ENCODE data around the gene TOM1L2.
"Not testable (repeated sequence)": the region's sequence is repeated elsewhere in the genome, so short reads cannot be mapped to it uniquely, and the experiment has no call there.

TOM1L2 gene

GRCh38 chr17:17999364-18000029, 27.3 kb upstream of the TOM1L2 start:
- TF ChIP-seq, protein P1, sequence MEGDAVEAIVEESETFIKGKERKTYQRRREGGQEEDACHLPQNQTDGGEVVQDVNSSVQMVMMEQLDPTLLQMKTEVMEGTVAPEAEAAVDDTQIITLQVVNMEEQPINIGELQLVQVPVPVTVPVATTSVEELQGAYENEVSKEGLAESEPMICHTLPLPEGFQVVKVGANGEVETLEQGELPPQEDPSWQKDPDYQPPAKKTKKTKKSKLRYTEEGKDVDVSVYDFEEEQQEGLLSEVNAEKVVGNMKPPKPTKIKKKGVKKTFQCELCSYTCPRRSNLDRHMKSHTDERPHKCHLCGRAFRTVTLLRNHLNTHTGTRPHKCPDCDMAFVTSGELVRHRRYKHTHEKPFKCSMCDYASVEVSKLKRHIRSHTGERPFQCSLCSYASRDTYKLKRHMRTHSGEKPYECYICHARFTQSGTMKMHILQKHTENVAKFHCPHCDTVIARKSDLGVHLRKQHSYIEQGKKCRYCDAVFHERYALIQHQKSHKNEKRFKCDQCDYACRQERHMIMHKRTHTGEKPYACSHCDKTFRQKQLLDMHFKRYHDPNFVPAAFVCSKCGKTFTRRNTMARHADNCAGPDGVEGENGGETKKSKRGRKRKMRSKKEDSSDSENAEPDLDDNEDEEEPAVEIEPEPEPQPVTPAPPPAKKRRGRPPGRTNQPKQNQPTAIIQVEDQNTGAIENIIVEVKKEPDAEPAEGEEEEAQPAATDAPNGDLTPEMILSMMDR (IDR thresholded peaks at IDR 0.05; ENCODE audit: control insufficient read depth, insufficient read depth, low read depth, low read length, missing control alignments): no peak
- no peak overlapping the region for H3K4me3 ChIP-seq (ENCODE audit: control insufficient read depth, low read depth, low read length)
- DNase-seq (ENCODE audit: low read depth): no peak

GRCh38 chr17:17998934-17999333, 26.7 kb upstream of the TOM1L2 start:
- TF ChIP-seq, protein P1 (IDR thresholded peaks at IDR 0.05; ENCODE audit: control insufficient read depth, insufficient read depth, low read depth, low read length, missing control alignments): no peak
- DNase-seq (ENCODE audit: low read depth): no peak

DNA sequence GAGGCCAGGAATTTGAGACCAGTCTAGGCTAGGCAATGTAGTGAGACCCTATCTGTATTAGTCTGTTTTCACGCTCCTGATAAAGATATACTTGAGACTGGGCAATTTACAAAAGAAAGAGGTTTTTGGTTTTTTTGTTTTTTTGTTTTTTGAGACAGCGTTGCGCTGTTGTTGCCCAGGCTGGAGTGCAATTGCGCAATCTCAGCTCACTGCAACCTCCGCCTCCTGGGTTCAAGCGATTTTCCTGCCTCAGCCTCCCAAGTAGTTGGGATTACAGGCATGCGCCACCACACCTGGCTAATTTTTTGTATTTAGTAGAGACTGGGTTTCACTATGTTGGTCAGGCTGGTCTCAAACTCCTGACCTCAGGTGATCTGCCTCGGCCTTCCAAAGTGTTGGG, 23.7 kb upstream of the TOM1L2 start:
- not testable (repeated sequence) for H3K4me3 ChIP-seq (ENCODE audit: control insufficient read depth, low read depth, low read length)

More at GRCh38 chr17:17998934-17999333, 26.7 kb upstream of the TOM1L2 start:
- no peak overlapping the region for H3K4me3 ChIP-seq (ENCODE audit: control insufficient read depth, low read depth, low read length)

DNA sequence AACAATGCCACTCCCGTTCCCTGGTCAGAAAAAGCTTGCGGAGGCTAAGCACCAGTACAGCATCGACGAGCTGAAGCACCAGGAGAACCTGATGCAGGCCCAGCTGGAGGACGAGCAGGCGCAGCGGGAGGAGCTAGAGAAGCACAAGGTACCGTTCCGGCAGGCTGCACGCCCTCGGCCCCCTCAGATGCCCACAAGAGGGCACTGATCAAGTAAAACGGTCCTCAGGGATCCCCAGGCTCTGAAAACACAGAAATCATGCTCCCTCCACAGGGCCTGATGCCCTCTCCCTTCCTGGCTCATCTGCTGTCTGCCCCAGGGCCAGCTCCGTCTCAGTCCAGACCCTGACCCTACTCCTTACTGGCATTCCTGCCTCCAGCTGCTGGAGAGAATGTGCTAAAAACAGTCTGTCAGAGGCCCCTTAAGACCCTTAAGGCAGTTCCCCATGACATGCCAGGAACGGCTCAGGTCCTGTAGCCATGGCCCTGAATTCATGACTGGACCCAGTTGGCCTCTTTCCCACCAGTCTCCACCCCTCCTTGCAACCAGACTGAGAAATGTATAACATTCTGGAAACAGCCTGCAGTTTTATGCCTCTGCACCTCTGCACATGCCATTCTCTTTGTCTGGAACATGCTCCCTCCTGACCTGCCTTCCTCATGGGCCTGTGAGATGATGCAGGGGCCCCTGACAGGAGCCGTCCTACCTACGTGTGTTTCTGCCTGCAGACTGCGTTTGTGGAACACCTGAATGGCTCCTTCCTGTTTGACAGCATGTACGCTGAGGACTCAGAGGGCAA, 22.3 kb upstream of the TOM1L2 start:
- TF ChIP-seq, protein P1 (IDR thresholded peaks at IDR 0.05; ENCODE audit: control insufficient read depth, insufficient read depth, low read depth, low read length, missing control alignments): peak; percentile 37
- DNase-seq (ENCODE audit: low read depth): no peak
- no peak overlapping the region for H3K4me3 ChIP-seq (ENCODE audit: control insufficient read depth, low read depth, low read length)

More for the DNA sequence above, 23.7 kb upstream of the TOM1L2 start:
- DNase-seq (ENCODE audit: low read depth): not testable (repeated sequence)

- TF ChIP-seq, protein P1 (IDR thresholded peaks at IDR 0.05; ENCODE audit: control insufficient read depth, insufficient read depth, low read depth, low read length, missing control alignments): no peak
- DNase-seq (ENCODE audit: low read depth): no peak
- H3K4me3 ChIP-seq (ENCODE audit: control insufficient read depth, low read depth, low read length): no peak overlapping the region
Measured at GRCh38 chr17:17993852-17994251, 21.7 kb upstream of the TOM1L2 start.

DNA sequence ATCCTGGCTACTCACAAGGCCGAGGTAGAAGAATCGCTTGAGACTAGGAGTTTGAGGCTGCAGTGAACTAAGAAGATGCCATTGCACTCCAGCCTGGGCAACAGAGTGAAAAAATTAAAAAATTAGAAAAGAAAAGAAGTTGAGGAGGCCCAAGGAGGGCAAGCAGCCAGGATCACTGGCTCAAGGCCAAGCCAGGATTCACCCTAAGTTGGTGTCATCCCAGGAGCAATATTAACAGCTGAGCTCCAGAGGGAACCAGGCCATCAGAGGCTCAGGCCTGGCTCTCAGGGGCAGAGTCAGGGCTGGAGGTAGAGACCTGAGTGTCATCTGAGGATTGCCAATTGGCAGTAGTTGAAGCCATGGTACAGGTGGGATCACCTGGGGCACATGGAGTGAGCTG, 21.2 kb upstream of the TOM1L2 start:
- TF ChIP-seq, protein P1 (IDR thresholded peaks at IDR 0.05; ENCODE audit: control insufficient read depth, insufficient read depth, low read depth, low read length, missing control alignments): no peak
- DNase-seq (ENCODE audit: low read depth): no peak
- no peak overlapping the region for H3K4me3 ChIP-seq (ENCODE audit: control insufficient read depth, low read depth, low read length)

GRCh38 chr17:17990282-17990681, 18.1 kb upstream of the TOM1L2 start:
- no peak for DNase-seq (ENCODE audit: low read depth)
- TF ChIP-seq, protein P1 (IDR thresholded peaks at IDR 0.05; ENCODE audit: control insufficient read depth, insufficient read depth, low read depth, low read length, missing control alignments): no peak
- H3K4me3 ChIP-seq (ENCODE audit: control insufficient read depth, low read depth, low read length): no peak overlapping the region
